ENCODE data around the gene PPP1R1C. TPM values are rescaled to one million over a fixed set of nuclear protein-coding genes. Genes with fewer than 3 reads are reported as not detected.

PPP1R1C gene
- total RNA-seq, 1 experiment from 2014 or later = 4.0 TPM

DNA sequence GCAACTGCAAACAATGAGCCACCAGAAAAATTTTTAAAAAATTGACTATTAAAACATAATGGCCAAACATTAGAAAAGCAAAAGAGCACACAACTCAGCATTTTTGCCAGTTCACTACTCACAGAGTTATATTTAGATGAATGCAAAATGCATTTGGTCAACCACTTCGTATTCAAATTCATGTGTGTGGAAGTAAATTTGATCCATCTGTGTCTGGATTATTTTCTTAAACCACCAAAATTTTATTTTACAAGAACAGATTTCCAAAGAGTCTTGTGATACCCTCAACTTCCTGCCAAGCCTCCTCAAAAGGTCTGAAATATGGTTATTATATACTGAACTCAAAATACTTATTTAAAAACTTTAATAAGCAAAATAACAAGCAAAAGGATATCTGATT lies 57.4 kb downstream of the PPP1R1C start:
- no peaks in the 10 kb centered on the region for H3K36me3 Mint-ChIP-seq (ENCODE audit: insufficient read depth in 1 of 3, low read depth in 3 of 3)
- no peaks in the 10 kb centered on the region for H3K79me1 ChIP-seq (ENCODE audit: insufficient read depth, low read depth, low read length, poor library complexity, severe bottlenecking)
- H3K56ac ChIP-seq (ENCODE audit: insufficient read length, low read depth, low read length) = no peak overlapping the region
- no peak for DNase-seq
- H3K4me1 Mint-ChIP-seq = no peaks in the 10 kb centered on the region
- H3K4me3 Mint-ChIP-seq = no peak overlapping the region
- H4K8ac ChIP-seq (replicated peaks; ENCODE audit: insufficient read length, low read depth, low read length) = no peak overlapping the region
- H3K23me2 ChIP-seq (ENCODE audit: insufficient read length, low read depth, low read length, poor library complexity, severe bottlenecking) = no peaks in the 10 kb centered on the region
- H2AK5ac ChIP-seq (ENCODE audit: insufficient read length, low read length) = no peak overlapping the region
- WGBS (ENCODE audit: extremely low coverage, insufficient read length, low lambda C conversion rate) = no CpG with 5 or more reads among the region's 1 CpG
- H3K4ac ChIP-seq (ENCODE audit: low read depth, low read length) = no peak overlapping the region
- no peak overlapping the region for H3T11ph ChIP-seq (ENCODE audit: low read length)
- H3K9me3 ChIP-seq (ENCODE audit: control insufficient read depth, low read depth, low read length) = no peaks in the 10 kb centered on the region
- no peaks in the 10 kb centered on the region for H4K20me1 ChIP-seq (ENCODE audit: control insufficient read depth, insufficient read depth, insufficient read length)
- TF ChIP-seq, protein P1, sequence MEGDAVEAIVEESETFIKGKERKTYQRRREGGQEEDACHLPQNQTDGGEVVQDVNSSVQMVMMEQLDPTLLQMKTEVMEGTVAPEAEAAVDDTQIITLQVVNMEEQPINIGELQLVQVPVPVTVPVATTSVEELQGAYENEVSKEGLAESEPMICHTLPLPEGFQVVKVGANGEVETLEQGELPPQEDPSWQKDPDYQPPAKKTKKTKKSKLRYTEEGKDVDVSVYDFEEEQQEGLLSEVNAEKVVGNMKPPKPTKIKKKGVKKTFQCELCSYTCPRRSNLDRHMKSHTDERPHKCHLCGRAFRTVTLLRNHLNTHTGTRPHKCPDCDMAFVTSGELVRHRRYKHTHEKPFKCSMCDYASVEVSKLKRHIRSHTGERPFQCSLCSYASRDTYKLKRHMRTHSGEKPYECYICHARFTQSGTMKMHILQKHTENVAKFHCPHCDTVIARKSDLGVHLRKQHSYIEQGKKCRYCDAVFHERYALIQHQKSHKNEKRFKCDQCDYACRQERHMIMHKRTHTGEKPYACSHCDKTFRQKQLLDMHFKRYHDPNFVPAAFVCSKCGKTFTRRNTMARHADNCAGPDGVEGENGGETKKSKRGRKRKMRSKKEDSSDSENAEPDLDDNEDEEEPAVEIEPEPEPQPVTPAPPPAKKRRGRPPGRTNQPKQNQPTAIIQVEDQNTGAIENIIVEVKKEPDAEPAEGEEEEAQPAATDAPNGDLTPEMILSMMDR (conservative IDR thresholded peaks at IDR 0.05) = no peak
- H3K9ac ChIP-seq (ENCODE audit: extremely low read depth, insufficient read length, low read length) = no peak overlapping the region
- no peak overlapping the region for H2BK5ac ChIP-seq (ENCODE audit: insufficient read length, low read length)
- no peak overlapping the region for H3K27ac ChIP-seq (ENCODE audit: insufficient read length, low read depth, low read length)
- H3K23ac ChIP-seq (ENCODE audit: insufficient read length, low read depth, low read length) = no peak overlapping the region
- no peak overlapping the region for H3K14ac ChIP-seq (ENCODE audit: insufficient read depth, low read length)
- no peak overlapping the region for H2BK20ac ChIP-seq (ENCODE audit: low read depth, low read length, poor library complexity, severe bottlenecking)
- H3K27me3 ChIP-seq (ENCODE audit: insufficient read depth, low read length) = no peaks in the 10 kb centered on the region
- H4K91ac ChIP-seq (ENCODE audit: insufficient read length, low read depth, low read length) = no peak overlapping the region
- no peak overlapping the region for H2AFZ ChIP-seq (ENCODE audit: low read length)
- no peak overlapping the region for H3K4me2 ChIP-seq (ENCODE audit: insufficient read depth, insufficient read length, low read length)
- no peak overlapping the region for H2BK12ac ChIP-seq (ENCODE audit: insufficient read length, low read depth, low read length)
- H2BK120ac ChIP-seq (ENCODE audit: low read depth, low read length, poor library complexity, severe bottlenecking) = no peak overlapping the region
- H3K9me3 Mint-ChIP-seq = no peaks in the 10 kb centered on the region
- H3K4me1 ChIP-seq (ENCODE audit: insufficient read depth, low read length) = no peaks in the 10 kb centered on the region
- H3K79me2 ChIP-seq (ENCODE audit: insufficient read depth, low read length) = no peaks in the 10 kb centered on the region
- H4K5ac ChIP-seq (ENCODE audit: insufficient read length, low read depth, low read length) = no peak overlapping the region
- H3K18ac ChIP-seq (ENCODE audit: insufficient read length, low read depth, low read length) = no peak overlapping the region
- H3K27me3 Mint-ChIP-seq (ENCODE audit: low read depth) = no peaks in the 10 kb centered on the region
- H3K27ac Mint-ChIP-seq = no peak overlapping the region
- H2BK15ac ChIP-seq (ENCODE audit: low read depth, low read length) = no peak overlapping the region
